PFSK-1 (cell line): Measurements from ENCODE around the gene ARHGEF4.

ENCODE experiments used
- FOXP2 ChIP-seq: optimal IDR thresholded peaks from 2 replicates; pipeline ENCODE3; 2011; ENCODE audit warnings: borderline replicate concordance, control low read depth, inconsistent platforms; ENCODE audit not compliant: insufficient read depth; ENCODE audit errors: extremely low read length, extremely low read depth
- POLR2AphosphoS5 ChIP-seq: IDR thresholded peaks from 2 replicates; pipeline ENCODE4 v1.6.1; 2012; ENCODE audit warnings: low read depth, mild to moderate bottlenecking, control low read depth, low read length, moderate library complexity
- SIN3A ChIP-seq: IDR thresholded peaks from 2 replicates; pipeline ENCODE4 v1.6.1; 2012; ENCODE audit warnings: mild to moderate bottlenecking, low read length, moderate library complexity, borderline replicate concordance; ENCODE audit not compliant: insufficient read depth
- TAF1 ChIP-seq: IDR thresholded peaks from 2 replicates; pipeline ENCODE4 v1.6.1; 2012; ENCODE audit warnings: low read length, control low read depth, borderline replicate concordance; ENCODE audit not compliant: insufficient read depth
- TF ChIP-seq, protein P1 (sequence below), 2 experiments: IDR thresholded peaks; 2 replicates each; pipeline versions ENCODE4 v1.6.1 to v1.8.0; 2011 to 2012; ENCODE audit warnings: low read depth in 2 of 2, low read length in 2 of 2, control low read depth in 1 of 2, inconsistent platforms in 1 of 2, mild to moderate bottlenecking in 1 of 2, moderate library complexity in 1 of 2; ENCODE audit not compliant: insufficient read depth in 1 of 2

The ARHGEF4 gene

DNA sequence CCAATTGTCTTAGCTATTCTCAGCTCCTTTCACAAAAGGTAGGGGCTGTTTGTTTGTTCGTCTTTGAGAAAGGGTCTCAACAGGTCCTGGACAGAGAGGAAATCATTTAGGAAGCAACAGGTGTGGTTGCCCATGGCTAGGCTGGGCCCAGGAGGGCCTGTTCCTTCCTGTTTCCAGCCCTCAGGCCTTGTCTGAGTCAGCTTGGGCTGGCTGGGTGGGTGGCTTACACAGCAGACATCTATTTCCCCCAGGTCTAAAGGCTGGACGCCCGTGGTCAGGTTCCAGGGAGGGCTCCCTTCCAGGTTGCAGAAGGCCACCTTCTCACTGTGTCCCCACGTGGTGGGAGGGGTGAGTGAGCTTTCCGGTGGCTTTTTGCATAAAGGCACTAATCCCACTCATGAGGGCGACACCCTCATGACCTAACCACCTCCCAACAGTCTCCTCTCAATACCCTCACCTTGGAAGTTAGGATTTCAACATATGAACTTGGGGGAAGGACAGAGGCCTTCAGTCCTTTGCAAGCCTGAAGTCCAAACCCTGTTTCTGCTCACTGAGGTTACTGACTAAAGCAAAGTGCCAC, 45.5 kb downstream of the ARHGEF4 start:
- TF ChIP-seq FOXP2 = no peak
- TF ChIP-seq, protein P1, sequence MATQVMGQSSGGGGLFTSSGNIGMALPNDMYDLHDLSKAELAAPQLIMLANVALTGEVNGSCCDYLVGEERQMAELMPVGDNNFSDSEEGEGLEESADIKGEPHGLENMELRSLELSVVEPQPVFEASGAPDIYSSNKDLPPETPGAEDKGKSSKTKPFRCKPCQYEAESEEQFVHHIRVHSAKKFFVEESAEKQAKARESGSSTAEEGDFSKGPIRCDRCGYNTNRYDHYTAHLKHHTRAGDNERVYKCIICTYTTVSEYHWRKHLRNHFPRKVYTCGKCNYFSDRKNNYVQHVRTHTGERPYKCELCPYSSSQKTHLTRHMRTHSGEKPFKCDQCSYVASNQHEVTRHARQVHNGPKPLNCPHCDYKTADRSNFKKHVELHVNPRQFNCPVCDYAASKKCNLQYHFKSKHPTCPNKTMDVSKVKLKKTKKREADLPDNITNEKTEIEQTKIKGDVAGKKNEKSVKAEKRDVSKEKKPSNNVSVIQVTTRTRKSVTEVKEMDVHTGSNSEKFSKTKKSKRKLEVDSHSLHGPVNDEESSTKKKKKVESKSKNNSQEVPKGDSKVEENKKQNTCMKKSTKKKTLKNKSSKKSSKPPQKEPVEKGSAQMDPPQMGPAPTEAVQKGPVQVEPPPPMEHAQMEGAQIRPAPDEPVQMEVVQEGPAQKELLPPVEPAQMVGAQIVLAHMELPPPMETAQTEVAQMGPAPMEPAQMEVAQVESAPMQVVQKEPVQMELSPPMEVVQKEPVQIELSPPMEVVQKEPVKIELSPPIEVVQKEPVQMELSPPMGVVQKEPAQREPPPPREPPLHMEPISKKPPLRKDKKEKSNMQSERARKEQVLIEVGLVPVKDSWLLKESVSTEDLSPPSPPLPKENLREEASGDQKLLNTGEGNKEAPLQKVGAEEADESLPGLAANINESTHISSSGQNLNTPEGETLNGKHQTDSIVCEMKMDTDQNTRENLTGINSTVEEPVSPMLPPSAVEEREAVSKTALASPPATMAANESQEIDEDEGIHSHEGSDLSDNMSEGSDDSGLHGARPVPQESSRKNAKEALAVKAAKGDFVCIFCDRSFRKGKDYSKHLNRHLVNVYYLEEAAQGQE (IDR thresholded peaks at IDR 0.05; ENCODE audit: insufficient read depth in 1 of 2, low read depth in 2 of 2, low read length in 2 of 2) = no peak

DNA sequence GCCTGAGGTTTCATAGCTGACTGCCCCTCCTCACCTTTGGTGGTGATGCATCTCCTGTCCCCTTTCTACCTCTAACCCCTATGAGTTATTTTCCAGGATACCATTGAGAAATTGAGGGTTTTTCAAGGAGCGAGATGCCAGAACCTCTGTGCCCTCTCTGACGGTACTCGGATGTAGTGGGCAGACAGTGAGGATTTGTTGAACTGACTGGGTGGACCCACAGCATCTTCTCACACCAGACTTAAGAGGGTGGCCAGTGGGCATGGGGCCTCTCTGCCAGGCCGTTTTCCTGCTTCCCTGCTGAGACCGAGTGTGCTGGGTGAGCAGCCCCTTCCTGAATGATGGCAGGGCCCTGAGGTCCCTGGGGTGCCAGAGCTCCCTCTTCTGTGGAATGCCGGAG, 46.3 kb downstream of the ARHGEF4 start:
- no peak for TF ChIP-seq SIN3A
- no peak for TF ChIP-seq POLR2AphosphoS5
- TF ChIP-seq FOXP2 = no peak
- TF ChIP-seq, protein P1 (IDR thresholded peaks at IDR 0.05; ENCODE audit: insufficient read depth in 1 of 2, low read depth in 2 of 2, low read length in 2 of 2) = no peak
- TF ChIP-seq TAF1 = no peak

DNA sequence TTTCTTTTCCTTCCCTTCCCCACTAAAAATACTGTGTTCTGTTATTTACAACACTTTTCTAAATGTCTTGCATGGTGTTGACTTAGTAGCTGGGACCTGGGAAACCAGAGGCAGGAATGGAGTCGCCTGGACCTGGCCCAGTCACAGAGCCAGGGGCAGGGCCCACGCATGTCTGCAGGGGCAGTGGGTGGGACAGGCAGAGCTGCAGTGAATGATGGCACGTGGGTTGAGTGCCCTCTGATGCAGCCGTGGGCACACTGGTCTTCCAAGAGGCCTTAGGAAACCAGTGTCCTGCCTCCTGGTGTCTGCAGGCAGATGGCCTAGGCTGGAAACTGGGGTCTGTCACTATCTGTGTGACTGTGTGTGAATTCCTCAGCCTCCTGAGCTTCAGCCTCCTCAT, 46.8 kb downstream of the ARHGEF4 start:
- TF ChIP-seq POLR2AphosphoS5 (no peak), SIN3A (no peak), TAF1 (no peak), FOXP2 (no peak)
- TF ChIP-seq, protein P1 (IDR thresholded peaks at IDR 0.05; ENCODE audit: insufficient read depth in 1 of 2, low read depth in 2 of 2, low read length in 2 of 2) = no peak

DNA sequence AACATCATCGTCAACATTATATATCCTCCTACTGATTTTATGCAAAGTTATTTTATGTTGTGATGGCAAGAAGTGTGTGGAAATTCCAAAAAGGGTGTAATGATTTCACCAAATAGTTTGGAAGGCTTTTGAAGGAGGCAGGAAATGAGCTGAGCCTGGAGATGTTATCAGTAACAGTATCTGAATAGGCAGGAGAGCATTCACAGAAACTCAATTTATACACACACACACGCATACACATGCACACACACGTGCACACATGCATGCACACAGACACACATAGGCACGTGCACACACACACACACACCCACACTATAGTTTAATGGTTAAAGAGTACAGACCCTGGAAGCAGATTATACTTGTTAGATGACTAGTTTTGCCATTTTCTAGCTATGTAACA, 47.3 kb downstream of the ARHGEF4 start:
- no peak for TF ChIP-seq POLR2AphosphoS5
- no peak for TF ChIP-seq SIN3A
- no peak for TF ChIP-seq FOXP2
- no peak for TF ChIP-seq TAF1
- TF ChIP-seq, protein P1 (IDR thresholded peaks at IDR 0.05; ENCODE audit: insufficient read depth in 1 of 2, low read depth in 2 of 2, low read length in 2 of 2) = no peak

DNA sequence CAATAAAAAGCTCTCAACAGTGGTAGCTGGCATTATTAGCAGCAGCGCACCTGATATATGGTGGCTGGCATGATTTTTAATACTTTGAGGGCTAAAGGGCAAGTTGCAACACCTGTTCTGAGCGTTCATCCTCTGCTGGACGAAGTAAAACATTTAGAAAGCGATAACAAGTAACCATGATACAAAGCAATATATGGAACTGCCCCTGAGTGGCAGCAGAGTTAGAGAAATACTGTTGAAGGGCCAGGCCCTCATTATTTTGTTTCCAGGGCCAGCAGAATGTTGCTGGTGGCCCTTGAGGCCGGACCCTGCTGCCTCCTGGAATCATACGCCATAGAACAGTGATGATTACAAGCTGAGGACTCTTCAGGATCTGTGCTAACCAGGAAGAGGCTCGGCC, 47.8 kb downstream of the ARHGEF4 start:
- TF ChIP-seq, protein P1 (IDR thresholded peaks at IDR 0.05; ENCODE audit: insufficient read depth in 1 of 2, low read depth in 2 of 2, low read length in 2 of 2) = no peak
